Measurements from ENCODE around the gene STK32A. TPM values are rescaled to one million over a fixed set of nuclear protein-coding genes. Genes with fewer than 3 reads are reported as not detected.

The STK32A gene
- total and polyA plus RNA-seq, 11 donors: 0.15 to 1.4 (median 0.30) TPM

- Histone ChIP-seq H3K4me1 (peaks cover 0 to 57% (median 12%) of the 10 kb centered on the region in 12 donors), H3K4me3 (no peak overlapping the region), H3K36me3 (no peaks in the 10 kb centered on the region), H3K27me3 (no peaks in the 10 kb centered on the region), H3K9me3 (no peaks in the 10 kb centered on the region), H3K27ac (peak overlapping the region in 1 of 12 donors; percentile 80)
- no peak for TF ChIP-seq CTCF (IDR thresholded peaks at IDR 0.05)
- no peak for TF ChIP-seq POLR2A (IDR thresholded peaks at IDR 0.05)
- 70 to 83% (median 77%) methylated on average over 3 of the region's 3 CpGs for WGBS, 4 donors
- no peak for DNase-seq
- intact Hi-C loops (cut with DNase I): no loop called here
- no peak for ATAC-seq
These were observed 199.2 kb downstream of the STK32A start for GRCh38 chr5:147434049-147434448.

- no peak overlapping the region for H3K4me3 ChIP-seq
- H3K36me3 ChIP-seq: no peaks in the 10 kb centered on the region
- H3K27ac ChIP-seq: no peak overlapping the region
- no peaks in the 10 kb centered on the region for H3K27me3 ChIP-seq
- intact Hi-C loops (cut with DNase I): no loop called here
- peaks cover 0 to 59% (median 12%) of the 10 kb centered on the region in 12 donors for H3K4me1 ChIP-seq
- 71 to 82% (median 77%) methylated on average over 3 of the region's 3 CpGs for WGBS, 4 donors
- no peaks in the 10 kb centered on the region for H3K9me3 ChIP-seq
- TF ChIP-seq POLR2A (IDR thresholded peaks at IDR 0.05): no peak
- no peak for TF ChIP-seq CTCF (IDR thresholded peaks at IDR 0.05)
- DNase-seq (no peak), ATAC-seq (no peak)
These were observed 201.8 kb downstream of the STK32A start for GRCh38 chr5:147436596-147436995.

- WGBS, 4 donors: 56 to 66% (median 62%) methylated on average over 6 of the region's 6 CpGs
- H3K4me1 ChIP-seq: peaks cover 0 to 55% (median 9%) of the 10 kb centered on the region in 12 donors
- no peak for TF ChIP-seq CTCF (IDR thresholded peaks at IDR 0.05)
- intact Hi-C loops (cut with DNase I): no loop called here
- no peaks in the 10 kb centered on the region for H3K36me3 ChIP-seq
- DNase-seq (no peak), ATAC-seq (peak in 3 of 4 donors; percentile 29 to 51 (median 34))
- peak overlapping the region in 1 of 12 donors; percentile 12 for H3K27ac ChIP-seq
- H3K27me3 ChIP-seq: no peaks in the 10 kb centered on the region
- no peaks in the 10 kb centered on the region for H3K9me3 ChIP-seq
- H3K4me3 ChIP-seq: no peak overlapping the region
These were observed 202.4 kb downstream of the STK32A start for GRCh38 chr5:147437161-147437596.

All from heart left ventricle (tissue), 16 donors.